Measurements from ENCODE around the gene CAMK1D. TPM values are rescaled to one million over a fixed set of nuclear protein-coding genes. Genes with fewer than 3 reads are reported as not detected.

The CAMK1D gene
- total and polyA plus RNA-seq, 2 donors (not counting 3 experiments of a cell fraction or from before 2014, with no cell fraction given): 0.37 to 4.2 TPM

DNA sequence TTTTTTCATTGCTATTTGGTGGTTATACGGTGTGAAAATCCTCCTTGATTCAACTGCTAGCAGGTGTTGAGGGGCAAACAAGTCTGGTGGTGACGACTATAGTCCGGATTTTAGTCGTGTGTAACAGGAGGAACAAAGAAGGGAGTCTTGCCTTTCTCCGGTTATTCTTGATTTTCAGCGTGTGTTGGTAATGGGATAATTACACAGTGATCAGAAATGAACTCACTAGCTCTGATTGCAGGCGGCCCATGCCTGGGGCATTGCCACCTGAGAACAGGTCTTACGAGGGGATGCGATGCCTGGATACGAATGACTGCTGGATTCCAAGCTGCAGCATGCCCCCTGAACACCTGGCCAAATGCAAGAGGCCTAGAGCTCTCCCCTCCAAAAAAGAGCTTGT lies 72.8 kb downstream of the CAMK1D start:
- POLR2A ChIA-PET: no interaction called here
- Histone ChIP-seq H3K9ac (replicated peaks; ENCODE audit: extremely low read depth, insufficient read depth, low read length) (no peak overlapping the region), H3K79me2 (ENCODE audit: control insufficient read depth, insufficient read depth, low read length) (no peaks in the 10 kb centered on the region), H2AFZ (ENCODE audit: low read depth, low read length) (no peak overlapping the region), H3K4me3 (replicated peaks in 1 of 3; ENCODE audit: insufficient read depth in 1 of 3, low read depth in 1 of 3, low read length in 3 of 3) (no peak overlapping the region), H3K4me1 (ENCODE audit: control insufficient read depth, extremely low read depth, insufficient read depth, low read length) (peaks cover 4% of the 10 kb centered on the region), H3K9me3 (replicated peaks; ENCODE audit: control insufficient read depth, insufficient read depth, low read length) (no peaks in the 10 kb centered on the region), H3K4me2 (ENCODE audit: insufficient read depth, low read length) (no peak overlapping the region), H3K9me1 (replicated peaks; ENCODE audit: control insufficient read depth, extremely low read depth, insufficient read depth, low read length) (no peaks in the 10 kb centered on the region), H3K36me3 (ENCODE audit: control insufficient read depth in 2 of 2, extremely low read depth in 1 of 2, insufficient read depth in 2 of 2, low read length in 2 of 2) (no peaks in the 10 kb centered on the region), H3K27me3 (ENCODE audit: control insufficient read depth in 2 of 2, insufficient read depth in 2 of 2, low read length in 2 of 2) (no peaks in the 10 kb centered on the region), H4K20me1 (replicated peaks; ENCODE audit: control insufficient read depth, extremely low read depth, insufficient read depth, low read length) (no peaks in the 10 kb centered on the region), H3K27ac (ENCODE audit: insufficient read depth, low read depth, low read length) (no peak overlapping the region)
- no TSS peak for BruUV-seq (replicated peaks)
- DNase-seq (ENCODE audit: low read depth, low spot score): no peak
- CTCF ChIA-PET: interaction anchor here (1.7 kb wide), 1 partner anchor 8 kb away, joined by 5 read pairs; no protein-coding TSS in a partner anchor
- dilution Hi-C loops (cut with MboI; ENCODE audit: extremely low pct_ligation_motif_present, low sequenced_read_pairs) (no loop called here), intact Hi-C loops (cut with micrococcal nuclease) (no loop called here)
- no peak for FAIRE-seq
- TF ChIP-seq POLR2AphosphoS5 (IDR thresholded peaks at IDR 0.05; ENCODE audit: insufficient read depth, low read depth, low read length): no peak
- TF ChIP-seq POLR2A (IDR thresholded peaks at IDR 0.05; ENCODE audit: low read depth, low read length): no peak
- TF ChIP-seq MYC (IDR thresholded peaks at IDR 0.05; ENCODE audit: low read depth, low read length): no peak
- no peak for TF ChIP-seq FOS (IDR thresholded peaks at IDR 0.05; ENCODE audit: borderline replicate concordance, insufficient read depth, low read length)
- no peak for TF ChIP-seq MAX (IDR thresholded peaks at IDR 0.05; ENCODE audit: insufficient read depth, insufficient read length)

DNA sequence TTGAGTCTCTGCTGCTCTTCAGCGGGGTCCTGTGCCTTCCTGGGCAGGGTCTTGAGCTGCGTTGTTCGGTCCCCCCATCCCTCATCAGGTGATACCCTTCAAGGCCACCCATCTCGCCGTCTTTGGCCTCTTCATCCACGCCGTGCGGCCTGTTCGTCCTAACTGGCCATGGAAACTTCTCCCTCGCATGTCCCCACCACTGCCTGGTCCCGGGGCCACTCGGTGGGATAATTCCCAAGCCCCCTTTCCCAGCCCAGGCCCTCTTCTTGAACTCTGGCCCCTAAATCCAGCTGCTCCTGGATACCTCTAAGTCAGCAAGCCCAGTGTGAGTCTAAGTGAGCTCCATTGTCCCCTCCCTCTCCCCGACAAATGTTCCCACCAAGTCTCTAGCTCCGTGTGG lies 74.5 kb downstream of the CAMK1D start:
- no peaks in the 10 kb centered on the region for H3K79me2 ChIP-seq (ENCODE audit: control insufficient read depth, insufficient read depth, low read length)
- no peak overlapping the region for H3K27ac ChIP-seq (ENCODE audit: insufficient read depth, low read depth, low read length)
- intact Hi-C loops (cut with micrococcal nuclease) (no loop called here), dilution Hi-C loops (cut with MboI; ENCODE audit: extremely low pct_ligation_motif_present, low sequenced_read_pairs) (no loop called here)
- ChIA-PET CTCF (no interaction called here), POLR2A (no interaction called here)
- no TSS peak for BruUV-seq (replicated peaks)
- H4K20me1 ChIP-seq (replicated peaks; ENCODE audit: control insufficient read depth, extremely low read depth, insufficient read depth, low read length): no peaks in the 10 kb centered on the region
- TF ChIP-seq CTCF (IDR thresholded peaks at IDR 0.05; ENCODE audit: extremely low read depth in 1 of 2, insufficient read depth in 1 of 2, low read depth in 1 of 2, low read length in 2 of 2) (no peak), JUN (IDR thresholded peaks at IDR 0.05; ENCODE audit: borderline replicate concordance, insufficient read depth, insufficient read length, low read depth) (no peak), POLR2AphosphoS5 (IDR thresholded peaks at IDR 0.05; ENCODE audit: insufficient read depth, low read depth, low read length) (no peak), FOS (IDR thresholded peaks at IDR 0.05; ENCODE audit: borderline replicate concordance, insufficient read depth, low read length) (no peak), EZH2 (IDR thresholded peaks at IDR 0.05; ENCODE audit: borderline replicate concordance, low read depth, low read length, severe bottlenecking) (no peak), MAX (IDR thresholded peaks at IDR 0.05; ENCODE audit: insufficient read depth, insufficient read length) (no peak), POLR2A (IDR thresholded peaks at IDR 0.05; ENCODE audit: low read depth, low read length) (no peak), MYC (IDR thresholded peaks at IDR 0.05; ENCODE audit: low read depth, low read length) (no peak), GATA2 (IDR thresholded peaks at IDR 0.05; ENCODE audit: insufficient read depth, insufficient read length, low read depth, low read length) (no peak)
- H3K9me3 ChIP-seq (replicated peaks; ENCODE audit: control insufficient read depth, insufficient read depth, low read length): no peaks in the 10 kb centered on the region
- FAIRE-seq (no peak), DNase-seq (ENCODE audit: low read depth, low spot score) (no peak)
- no peak overlapping the region for H3K4me3 ChIP-seq (replicated peaks in 1 of 3; ENCODE audit: insufficient read depth in 1 of 3, low read depth in 1 of 3, low read length in 3 of 3)
- no peak overlapping the region for H3K4me2 ChIP-seq (ENCODE audit: insufficient read depth, low read length)
- H3K27me3 ChIP-seq (ENCODE audit: control insufficient read depth in 2 of 2, insufficient read depth in 2 of 2, low read length in 2 of 2): no peaks in the 10 kb centered on the region
- H3K36me3 ChIP-seq (ENCODE audit: control insufficient read depth in 2 of 2, extremely low read depth in 1 of 2, insufficient read depth in 2 of 2, low read length in 2 of 2): no peaks in the 10 kb centered on the region
- H3K4me1 ChIP-seq (ENCODE audit: control insufficient read depth, extremely low read depth, insufficient read depth, low read length): peaks cover 4% of the 10 kb centered on the region
- no peaks in the 10 kb centered on the region for H3K9me1 ChIP-seq (replicated peaks; ENCODE audit: control insufficient read depth, extremely low read depth, insufficient read depth, low read length)
- no peak overlapping the region for H2AFZ ChIP-seq (ENCODE audit: low read depth, low read length)
- no peak overlapping the region for H3K9ac ChIP-seq (replicated peaks; ENCODE audit: extremely low read depth, insufficient read depth, low read length)

Data from endothelial cell of umbilical vein (primary cell).